Choroid plexus epithelial cell (primary cell): ENCODE results near the gene RCN1.

Source experiments
- DNase-seq: peaks from one replicate; pipeline ENCODE4 v3.0.0-alpha.2; 2010; ENCODE audit warnings: low read depth
- H3K4me3 ChIP-seq: 2 replicates; pipeline ENCODE4 v1.5.1; 2011; ENCODE audit warnings: low read depth, mild to moderate bottlenecking, control low read depth, low read length, moderate library complexity
- CTCF ChIP-seq: conservative IDR thresholded peaks from 2 replicates; pipeline ENCODE4 v1.5.1; 2011; ENCODE audit warnings: low read depth, mild to moderate bottlenecking, control low read depth, inconsistent platforms, low read length, moderate library complexity

The RCN1 gene

GRCh38 chr11:32088117-32088941, 2.5 kb upstream of the RCN1 start:
- DNase-seq, result peak; percentile 95
- TF ChIP-seq CTCF, result no peak
- peak overlapping the region; percentile 24 for H3K4me3 ChIP-seq

- no peak for TF ChIP-seq CTCF
- peak overlapping the region; percentile 80 for H3K4me3 ChIP-seq
Observed at GRCh38 chr11:32092581-32093170, 1.8 kb downstream of the RCN1 start.

GRCh38 chr11:32094923-32095322, 4.0 kb downstream of the RCN1 start:
- no peak for DNase-seq
- H3K4me3 ChIP-seq, result no peak overlapping the region

More at GRCh38 chr11:32092581-32093170, 1.8 kb downstream of the RCN1 start:
- DNase-seq, result no peak

GRCh38 chr11:32098142-32098903, 7.4 kb downstream of the RCN1 start:
- H3K4me3 ChIP-seq, result no peak overlapping the region
- no peak for DNase-seq
- TF ChIP-seq CTCF, result no peak

More at GRCh38 chr11:32094923-32095322, 4.0 kb downstream of the RCN1 start:
- TF ChIP-seq CTCF, result no peak

GRCh38 chr11:32099516-32099915, 8.6 kb downstream of the RCN1 start:
- no peak for DNase-seq
- no peak overlapping the region for H3K4me3 ChIP-seq
- TF ChIP-seq CTCF, result no peak

- DNase-seq, result no peak
- no peak overlapping the region for H3K4me3 ChIP-seq
- no peak for TF ChIP-seq CTCF
Observed at GRCh38 chr11:32100495-32100894, 9.6 kb downstream of the RCN1 start.
